Stimulated activated naive CD8-positive, alpha-beta T cell treated with anti-CD3 and anti-CD28 coated beads, Interleukin-15, Interleukin-2, amounts not matched to agents 100 ng/mL and 50 ng/mL, for 24 hours (primary cell): Measurements from ENCODE around the gene DNPEP.

Experiments
- H3K27ac Mint-ChIP-seq: one replicate; pipeline ENCODE4 v1.8.0; 2021; ENCODE audit warnings: mild to moderate bottlenecking, mixed read lengths
- H3K27me3 Mint-ChIP-seq: one replicate; pipeline ENCODE4 v1.8.0; 2021; ENCODE audit warnings: mixed read lengths
- H3K36me3 Mint-ChIP-seq: one replicate; pipeline ENCODE4 v1.8.0; 2021; ENCODE audit warnings: low read depth, mixed read lengths
- H3K4me1 Mint-ChIP-seq: one replicate; pipeline ENCODE4 v1.8.0; 2021; ENCODE audit warnings: low read depth, mixed read lengths
- H3K4me3 Mint-ChIP-seq: one replicate; pipeline ENCODE4 v1.8.0; 2021; ENCODE audit warnings: mild to moderate bottlenecking, mixed read lengths
- H3K9me3 Mint-ChIP-seq: one replicate; pipeline ENCODE4 v1.8.0; 2021; ENCODE audit warnings: mixed read lengths

Gene DNPEP

GRCh38 chr2:219423652-219424377, 36.1 kb upstream of the DNPEP start:
- H3K9me3 Mint-ChIP-seq, result no peaks in the 10 kb centered on the region
- no peak overlapping the region for H3K27ac Mint-ChIP-seq
- H3K27me3 Mint-ChIP-seq, result peaks cover 12% of the 10 kb centered on the region
- H3K4me1 Mint-ChIP-seq, result no peaks in the 10 kb centered on the region
- H3K36me3 Mint-ChIP-seq, result no peaks in the 10 kb centered on the region
- H3K4me3 Mint-ChIP-seq, result no peak overlapping the region

- Mint-ChIP-seq H3K4me1 (no peaks in the 10 kb centered on the region), H3K27ac (no peak overlapping the region), H3K9me3 (no peaks in the 10 kb centered on the region), H3K27me3 (peaks cover 12% of the 10 kb centered on the region), H3K4me3 (no peak overlapping the region), H3K36me3 (no peaks in the 10 kb centered on the region)
Observed at GRCh38 chr2:219422952-219423534, 35.3 kb upstream of the DNPEP start.

GRCh38 chr2:219421323-219421722, 33.6 kb upstream of the DNPEP start:
- Mint-ChIP-seq H3K36me3 (no peaks in the 10 kb centered on the region), H3K4me1 (no peaks in the 10 kb centered on the region), H3K9me3 (no peaks in the 10 kb centered on the region), H3K27ac (no peak overlapping the region), H3K4me3 (no peak overlapping the region), H3K27me3 (peaks cover 12% of the 10 kb centered on the region)

- Mint-ChIP-seq H3K36me3 (no peaks in the 10 kb centered on the region), H3K27ac (no peak overlapping the region), H3K4me3 (no peak overlapping the region), H3K9me3 (no peaks in the 10 kb centered on the region), H3K4me1 (no peaks in the 10 kb centered on the region), H3K27me3 (peaks cover 17% of the 10 kb centered on the region)
Observed at GRCh38 chr2:219420687-219421086, 33.0 kb upstream of the DNPEP start.

- Mint-ChIP-seq H3K27me3 (peaks cover 27% of the 10 kb centered on the region), H3K4me1 (no peaks in the 10 kb centered on the region), H3K9me3 (no peaks in the 10 kb centered on the region), H3K27ac (no peak overlapping the region), H3K4me3 (no peak overlapping the region), H3K36me3 (no peaks in the 10 kb centered on the region)
Observed at GRCh38 chr2:219419331-219420197, 31.9 kb upstream of the DNPEP start.

GRCh38 chr2:219419012-219419324, 31.3 kb upstream of the DNPEP start:
- Mint-ChIP-seq H3K36me3 (no peaks in the 10 kb centered on the region), H3K9me3 (no peaks in the 10 kb centered on the region), H3K4me1 (no peaks in the 10 kb centered on the region), H3K27ac (no peak overlapping the region), H3K4me3 (no peak overlapping the region), H3K27me3 (peaks cover 27% of the 10 kb centered on the region)

GRCh38 chr2:219418155-219419011, 30.7 kb upstream of the DNPEP start, which contains the start of gene DES:
Gene DES (plus strand): TSS chr2:219418377. CDS start chr2:219418463, 86 bp downstream.
- Mint-ChIP-seq H3K4me1 (no peaks in the 10 kb centered on the region), H3K36me3 (no peaks in the 10 kb centered on the region), H3K27me3 (peaks cover 33% of the 10 kb centered on the region), H3K9me3 (no peaks in the 10 kb centered on the region), H3K4me3 (no peak within 1 kb of the TSS), H3K27ac (no peak within 1 kb of the TSS)

- H3K36me3 Mint-ChIP-seq, result no peaks in the 10 kb centered on the region
- H3K27ac Mint-ChIP-seq, result no peak overlapping the region
- H3K4me3 Mint-ChIP-seq, result no peak overlapping the region
- peaks cover 3% of the 10 kb centered on the region for H3K9me3 Mint-ChIP-seq
- H3K27me3 Mint-ChIP-seq, result peaks cover 36% of the 10 kb centered on the region
- H3K4me1 Mint-ChIP-seq, result no peaks in the 10 kb centered on the region
Observed at GRCh38 chr2:219417374-219417773, 29.7 kb upstream of the DNPEP start.

GRCh38 chr2:219416938-219417337, 29.2 kb upstream of the DNPEP start:
- peaks cover 3% of the 10 kb centered on the region for H3K9me3 Mint-ChIP-seq
- no peaks in the 10 kb centered on the region for H3K4me1 Mint-ChIP-seq
- no peak overlapping the region for H3K27ac Mint-ChIP-seq
- H3K27me3 Mint-ChIP-seq, result peaks cover 38% of the 10 kb centered on the region
- H3K4me3 Mint-ChIP-seq, result no peak overlapping the region
- no peaks in the 10 kb centered on the region for H3K36me3 Mint-ChIP-seq

GRCh38 chr2:219416235-219416602, 28.5 kb upstream of the DNPEP start:
- H3K4me1 Mint-ChIP-seq, result no peaks in the 10 kb centered on the region
- peaks cover 3% of the 10 kb centered on the region for H3K9me3 Mint-ChIP-seq
- no peak overlapping the region for H3K4me3 Mint-ChIP-seq
- H3K36me3 Mint-ChIP-seq, result no peaks in the 10 kb centered on the region
- H3K27me3 Mint-ChIP-seq, result peaks cover 38% of the 10 kb centered on the region
- no peak overlapping the region for H3K27ac Mint-ChIP-seq

GRCh38 chr2:219415580-219416234, 28.0 kb upstream of the DNPEP start:
- Mint-ChIP-seq H3K4me1 (no peaks in the 10 kb centered on the region), H3K9me3 (peaks cover 3% of the 10 kb centered on the region), H3K4me3 (no peak overlapping the region), H3K27ac (no peak overlapping the region), H3K36me3 (no peaks in the 10 kb centered on the region), H3K27me3 (peaks cover 38% of the 10 kb centered on the region)

GRCh38 chr2:219414857-219415256, 27.1 kb upstream of the DNPEP start:
- H3K36me3 Mint-ChIP-seq, result no peaks in the 10 kb centered on the region
- H3K4me1 Mint-ChIP-seq, result no peaks in the 10 kb centered on the region
- no peak overlapping the region for H3K27ac Mint-ChIP-seq
- no peak overlapping the region for H3K4me3 Mint-ChIP-seq
- peaks cover 3% of the 10 kb centered on the region for H3K9me3 Mint-ChIP-seq
- H3K27me3 Mint-ChIP-seq, result peaks cover 33% of the 10 kb centered on the region

GRCh38 chr2:219410390-219410789, 22.7 kb upstream of the DNPEP start:
- no peaks in the 10 kb centered on the region for H3K36me3 Mint-ChIP-seq
- H3K27ac Mint-ChIP-seq, result no peak overlapping the region
- no peak overlapping the region for H3K4me3 Mint-ChIP-seq
- H3K27me3 Mint-ChIP-seq, result peaks cover 19% of the 10 kb centered on the region
- no peaks in the 10 kb centered on the region for H3K4me1 Mint-ChIP-seq
- peaks cover 3% of the 10 kb centered on the region for H3K9me3 Mint-ChIP-seq

- peaks cover 12% of the 10 kb centered on the region for H3K27me3 Mint-ChIP-seq
- H3K4me1 Mint-ChIP-seq, result no peaks in the 10 kb centered on the region
- no peaks in the 10 kb centered on the region for H3K36me3 Mint-ChIP-seq
- H3K9me3 Mint-ChIP-seq, result peaks cover 3% of the 10 kb centered on the region
- H3K4me3 Mint-ChIP-seq, result no peak overlapping the region
- no peak overlapping the region for H3K27ac Mint-ChIP-seq
Observed at GRCh38 chr2:219409619-219410018, 21.9 kb upstream of the DNPEP start.
